NCI-H2029 (cell line): ENCODE measurements around the gene PUM2.
"Not testable (repeated sequence)": the region's sequence is repeated elsewhere in the genome, so short reads cannot be mapped to it uniquely, and the experiment has no call there.

Experiments
- DNase-seq: peaks from one replicate; lab custom pipeline; 2025; lab: John Stamatoyannopoulos, UW

Gene PUM2

DNA sequence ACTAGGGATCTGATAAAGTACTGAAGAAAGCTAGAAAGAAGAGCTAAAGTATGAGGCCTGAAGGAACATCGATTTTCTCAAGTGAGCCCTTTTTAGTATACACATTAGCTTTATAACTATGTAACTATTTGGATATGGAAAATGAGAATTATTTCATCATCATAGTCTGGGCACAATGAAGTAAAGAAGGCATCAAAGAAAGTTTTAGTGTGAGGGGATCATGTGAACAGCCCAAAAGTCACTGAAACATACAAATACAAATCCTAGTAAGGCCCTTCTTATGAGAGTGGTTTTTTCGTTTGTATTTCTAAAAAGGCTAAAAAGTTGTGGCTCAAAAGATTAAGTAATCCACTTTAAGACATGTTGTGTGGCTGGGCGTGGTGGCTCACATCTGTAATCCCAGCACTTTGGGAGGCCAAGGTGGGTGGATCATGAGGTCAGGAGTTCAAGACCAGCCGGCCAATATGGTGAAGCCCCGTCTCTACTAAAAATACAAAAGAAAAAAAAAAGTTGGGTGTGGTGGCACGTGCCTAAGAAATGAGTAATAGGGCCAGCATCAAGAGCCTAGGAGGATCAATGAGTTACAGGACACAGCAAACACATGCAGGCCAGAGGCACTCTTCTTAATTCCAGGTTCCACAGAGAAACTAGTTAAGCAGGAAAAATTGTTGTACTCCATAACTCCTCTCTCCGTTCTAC is 61.9 kb downstream of the PUM2 start:
- no peak for DNase-seq

GRCh38 chr2:20282916-20283592 is 67.6 kb downstream of the PUM2 start:
- peak; percentile 38 for DNase-seq

- DNase-seq: no peak
Observed at GRCh38 chr2:20281876-20282275, 68.8 kb downstream of the PUM2 start.

GRCh38 chr2:20273042-20273441 is 77.6 kb downstream of the PUM2 start:
- DNase-seq: no peak

- not testable (repeated sequence) for DNase-seq
Observed at GRCh38 chr2:20268317-20268716, 82.3 kb downstream of the PUM2 start.

DNA sequence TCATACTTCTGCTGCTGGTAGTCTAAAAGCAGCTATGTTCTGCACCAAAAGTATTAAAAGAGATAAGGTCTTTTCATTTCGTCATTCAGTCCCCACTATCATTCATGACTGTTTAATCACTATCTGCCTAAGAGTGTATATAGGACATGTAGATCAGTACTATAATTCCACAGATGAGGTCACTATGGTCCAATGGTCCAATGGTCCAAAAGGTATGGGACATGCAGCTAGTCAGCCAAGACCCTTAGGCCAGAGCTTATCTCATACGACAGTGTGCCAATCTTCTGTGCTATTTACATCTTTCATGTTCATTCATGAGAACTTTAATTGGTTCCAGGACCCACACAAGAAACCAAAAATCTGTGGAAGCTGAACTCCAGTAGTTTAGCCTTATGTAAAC is 83.1 kb downstream of the PUM2 start:
- no peak for DNase-seq

GRCh38 chr2:20264629-20265028 is 86.0 kb downstream of the PUM2 start:
- DNase-seq: no peak

DNA sequence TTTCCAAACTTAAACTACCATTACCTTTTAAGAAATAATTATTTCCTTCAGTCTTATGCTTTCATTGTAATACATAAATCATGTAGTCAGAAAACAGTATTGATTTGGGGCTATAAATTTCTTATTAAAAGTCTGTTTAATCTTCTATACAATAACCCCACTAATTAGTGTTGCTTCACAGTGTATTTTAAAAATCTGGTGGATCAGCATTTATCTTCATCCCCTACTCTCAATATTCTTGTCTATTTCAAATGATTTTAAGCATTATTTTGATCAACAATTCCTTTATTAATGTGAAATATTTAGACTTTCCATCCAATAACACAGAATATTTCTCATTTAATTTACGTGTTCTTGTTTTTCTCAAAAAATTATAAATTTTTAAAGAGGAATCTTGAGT is 93.2 kb downstream of the PUM2 start:
- DNase-seq: no peak

DNA sequence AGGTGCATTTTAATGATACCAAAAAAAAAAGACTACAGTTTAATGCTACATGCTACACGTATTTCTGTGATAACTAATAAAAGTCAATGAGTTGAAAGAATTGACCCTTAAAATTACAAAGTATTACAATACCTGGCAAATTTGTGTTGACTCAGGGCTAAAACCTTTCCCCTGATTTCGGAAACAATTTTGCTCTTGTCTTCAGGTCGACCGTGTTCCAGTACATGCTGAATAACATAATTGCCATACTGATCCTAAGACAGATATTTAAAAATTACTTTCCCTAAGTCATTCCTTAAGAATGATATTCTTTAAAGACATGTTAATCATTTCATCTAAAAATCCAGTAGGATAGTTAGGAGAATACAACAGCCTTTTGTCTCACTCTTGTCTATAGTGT is 95.9 kb downstream of the PUM2 start:
- no peak for DNase-seq

DNA sequence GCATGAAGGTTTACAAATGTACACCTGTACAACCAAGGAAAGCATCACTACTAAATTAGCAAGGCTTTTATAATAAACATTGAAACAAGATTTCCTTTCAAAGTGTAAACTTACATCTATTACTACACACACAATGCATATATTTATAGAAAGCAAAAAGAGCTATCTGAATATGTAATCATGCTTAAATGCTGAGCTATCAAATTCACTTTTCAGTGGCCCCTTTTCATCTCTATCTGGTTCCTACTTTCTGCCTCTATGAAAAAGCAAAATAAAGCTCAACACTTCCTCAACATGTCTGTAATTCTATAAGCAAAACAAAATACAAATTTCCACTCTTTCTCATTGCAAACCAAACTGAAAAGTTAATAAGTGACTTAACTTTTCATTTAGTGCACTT is 100.2 kb downstream of the PUM2 start:
- no peak for DNase-seq

DNA sequence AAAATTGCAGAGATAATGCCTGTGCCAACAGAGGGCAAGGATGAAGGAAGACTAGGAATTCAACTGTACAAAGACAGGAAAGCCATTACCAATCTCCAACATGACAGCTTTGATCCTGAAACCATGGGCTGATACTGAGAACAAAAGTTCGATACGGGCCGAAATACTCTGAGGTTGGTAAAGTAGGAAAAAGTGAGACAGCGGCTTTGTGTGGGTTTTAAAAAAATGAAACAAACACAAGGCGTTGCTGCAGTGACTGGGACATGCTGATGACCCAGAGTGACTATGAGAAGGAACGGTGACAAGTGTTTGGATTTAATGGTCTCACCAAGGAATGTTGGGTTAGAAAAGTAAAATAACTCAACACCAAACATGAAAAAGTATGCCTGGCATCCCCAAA is 101.5 kb downstream of the PUM2 start:
- no peak for DNase-seq

- DNase-seq: no peak
Observed at GRCh38 chr2:20247084-20247483, 103.6 kb downstream of the PUM2 start.

GRCh38 chr2:20243637-20244036 is 107.0 kb downstream of the PUM2 start:
- DNase-seq: not testable (repeated sequence)

- peak; percentile 23 for DNase-seq
Observed at GRCh38 chr2:20242727-20243377, 107.8 kb downstream of the PUM2 start.

- no peak for DNase-seq
Observed at GRCh38 chr2:20241973-20242726, 108.5 kb downstream of the PUM2 start.

GRCh38 chr2:20240291-20240690 is 110.4 kb downstream of the PUM2 start:
- not testable (repeated sequence) for DNase-seq

- DNase-seq: no peak
Observed at GRCh38 chr2:20236496-20236895, 114.1 kb downstream of the PUM2 start.

DNA sequence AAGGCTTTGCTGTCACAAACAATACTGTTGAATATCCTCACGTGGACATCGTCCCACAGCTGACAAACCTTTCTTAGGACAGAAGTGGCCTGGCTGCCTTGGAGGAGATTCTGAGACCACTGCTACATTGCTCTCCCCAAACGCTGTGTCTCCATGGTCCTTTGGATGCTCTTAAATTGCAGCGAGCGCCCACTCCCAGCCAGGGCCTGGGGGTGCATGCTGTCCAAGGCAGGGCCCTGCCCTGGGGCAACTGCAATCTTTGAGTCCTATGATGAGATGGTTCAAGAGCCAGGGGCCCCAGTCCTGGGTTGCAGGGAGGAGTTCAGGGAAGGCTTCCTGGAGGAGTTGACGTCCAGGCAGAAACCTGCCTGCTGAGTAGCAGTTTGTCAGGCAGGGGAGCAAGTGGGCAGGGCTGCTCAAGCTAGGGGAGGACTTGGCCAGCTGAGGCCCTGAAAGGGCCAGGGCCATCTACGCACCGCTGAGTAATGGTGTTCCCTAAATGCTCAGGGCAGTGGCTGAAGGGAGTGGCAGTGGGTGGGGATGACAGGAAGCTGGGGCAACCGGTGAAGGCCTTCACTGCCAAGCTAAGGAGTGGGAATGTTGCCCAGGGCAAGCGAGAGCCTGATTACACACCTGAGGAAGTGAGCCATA is 114.9 kb downstream of the PUM2 start:
- DNase-seq: no peak

DNA sequence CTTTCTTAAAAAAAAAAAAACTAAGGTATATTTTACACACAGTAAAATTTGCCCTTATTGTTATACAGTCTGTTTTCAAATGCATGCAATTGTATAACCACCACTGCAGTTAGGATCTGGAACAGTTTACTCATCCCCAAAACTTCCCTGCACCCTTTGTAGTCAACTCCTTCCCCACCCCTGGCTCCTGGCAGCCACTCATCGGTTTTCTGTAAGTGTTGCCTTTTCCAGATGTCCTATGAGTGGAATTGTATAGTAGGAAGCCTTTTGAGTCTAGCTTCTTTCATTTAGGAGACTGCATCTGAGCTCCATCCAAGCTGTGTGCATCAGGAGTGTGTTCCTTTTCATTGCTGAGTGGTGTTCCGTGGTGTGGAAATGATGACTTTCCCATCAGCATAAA is 116.0 kb downstream of the PUM2 start:
- DNase-seq: not testable (repeated sequence)

GRCh38 chr2:20232837-20233207 is 117.8 kb downstream of the PUM2 start:
- DNase-seq: no peak

DNA sequence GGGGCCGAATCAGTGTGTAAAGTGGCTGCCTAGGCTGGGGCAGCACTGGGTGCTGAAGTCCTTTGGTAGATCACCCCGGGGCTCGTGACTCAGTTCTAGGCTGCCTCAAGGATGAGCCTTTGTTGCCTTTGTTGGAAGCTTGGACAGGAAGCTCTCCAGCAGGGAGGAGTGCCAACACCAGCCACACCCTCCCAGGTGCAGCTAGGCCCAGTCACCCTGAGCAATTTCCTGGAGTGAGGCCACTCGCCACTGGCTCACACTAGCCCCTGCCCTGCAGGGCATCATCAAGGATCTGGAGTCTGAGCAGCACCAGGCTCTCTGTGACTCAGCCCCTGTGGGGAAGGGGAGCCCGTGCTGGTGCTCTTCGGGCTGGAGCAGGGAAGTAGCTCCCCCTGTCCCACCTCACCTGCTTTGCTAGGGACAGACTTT is 119.0 kb downstream of the PUM2 start:
- peak; percentile 89 for DNase-seq

GRCh38 chr2:20231159-20231558 is 119.5 kb downstream of the PUM2 start:
- no peak for DNase-seq
